Kidney (tissue), 14 donors: ENCODE results near the gene SMIM24. TPM values are rescaled to one million over a fixed set of nuclear protein-coding genes. Genes with fewer than 3 reads are reported as not detected.
A peak's percentile ranks its signal among the peaks of the same experiment; 100 is the strongest.

Experiments
- DNase-seq, 5 donors: peaks; one replicate each; pipeline ENCODE4 v3.0.0-alpha.2; 2013 to 2020
- FAIRE-seq: peaks from 2 replicates; lab custom pipeline; 2012; peaks lifted over from hg19 to GRCh38; lab: Jason Lieb, UNC
- H3K27ac ChIP-seq, 2 donors: one replicate each; pipeline ENCODE4 v1.7.0; 2013; ENCODE audit warnings: low read depth in 2 of 2, low read length in 2 of 2, inconsistent platforms in 1 of 2
- H3K27me3 ChIP-seq: one replicate; pipeline ENCODE4 v1.7.1; 2013; ENCODE audit warnings: low read length, inconsistent platforms; ENCODE audit not compliant: control insufficient read depth, insufficient read depth
- H3K36me3 ChIP-seq, 3 donors: one replicate each; pipeline versions ENCODE4 v1.7.0 to v1.7.1; 2013; ENCODE audit warnings: low read length in 3 of 3, control low read depth in 1 of 3, inconsistent platforms in 1 of 3; ENCODE audit not compliant: insufficient read depth in 3 of 3, control insufficient read depth in 2 of 3
- H3K4me1 ChIP-seq, 3 donors: one replicate each; pipeline versions ENCODE4 v1.7.0 to v1.7.1; 2013; ENCODE audit warnings: low read length in 3 of 3, inconsistent platforms in 1 of 3, low read depth in 1 of 3; ENCODE audit not compliant: control insufficient read depth in 2 of 3, insufficient read depth in 2 of 3
- H3K4me3 ChIP-seq, 3 donors: one replicate each; pipeline versions ENCODE4 v1.7.0 to v1.8.1; 2013; ENCODE audit warnings: low read length in 3 of 3, control low read depth in 1 of 3, inconsistent platforms in 1 of 3
- H3K9ac ChIP-seq, 3 donors: one replicate each; pipeline versions ENCODE4 v1.7.0 to v1.7.1; 2013; ENCODE audit warnings: low read length in 3 of 3, control low read depth in 1 of 3, inconsistent platforms in 1 of 3
- H3K9me3 ChIP-seq, 3 donors: one replicate each; pipeline versions ENCODE4 v1.7.0 to v1.7.1; 2013; ENCODE audit warnings: low read length in 3 of 3, control low read depth in 1 of 3, inconsistent platforms in 1 of 3; ENCODE audit not compliant: control insufficient read depth in 2 of 3, insufficient read depth in 1 of 3
- CTCF ChIP-seq: IDR thresholded peaks from 3 replicates; pipeline ENCODE4 v1.5.1; 2012; ENCODE audit warnings: mild to moderate bottlenecking, moderate library complexity, borderline replicate concordance; ENCODE audit not compliant: insufficient read depth; ENCODE audit errors: extremely low read depth
- intact Hi-C: fragments of 100-400 bp; cut with DNase I; formaldehyde crosslinking; loops from one replicate; pipeline ENCODE4 v1.11.1; 2022
- polyA plus RNA-seq: library from polyadenylated mRNA; stranded (reverse); fragments of 350-450 nt; fragmentation: Illumina TruSeq; extraction: RNeasy Lipid Tissue Mini Kit (QIAGEN cat#74804); gene quantifications from one replicate; pipeline ENCODE4 v1.2.3, GENCODE V29; 2014; ENCODE audit warnings: low read depth, low replicate concordance; ENCODE audit not compliant: insufficient read depth
- total RNA-seq: library from RNA; stranded (reverse); fragmentation: NEBNext Ultra II Directional; extraction: Animal tissue kit (Norgen Biotek cat#: 25700); gene quantifications from one replicate; pipeline ENCODE4 v1.2.1, GENCODE V29; 2021
- donor health status: control.
- donor health status: control.
- donor health status: control.
- donor health status: control.
- donor health status: control.
- donor health status: DM: yes; HTN: yes; CAD: no.
- donor health status: Normal renal cell carcinoma (clear cell type).

The SMIM24 gene
- total and polyA plus RNA-seq, 2 donors from 2014 or later = 49.8 to 1,108 TPM

DNA sequence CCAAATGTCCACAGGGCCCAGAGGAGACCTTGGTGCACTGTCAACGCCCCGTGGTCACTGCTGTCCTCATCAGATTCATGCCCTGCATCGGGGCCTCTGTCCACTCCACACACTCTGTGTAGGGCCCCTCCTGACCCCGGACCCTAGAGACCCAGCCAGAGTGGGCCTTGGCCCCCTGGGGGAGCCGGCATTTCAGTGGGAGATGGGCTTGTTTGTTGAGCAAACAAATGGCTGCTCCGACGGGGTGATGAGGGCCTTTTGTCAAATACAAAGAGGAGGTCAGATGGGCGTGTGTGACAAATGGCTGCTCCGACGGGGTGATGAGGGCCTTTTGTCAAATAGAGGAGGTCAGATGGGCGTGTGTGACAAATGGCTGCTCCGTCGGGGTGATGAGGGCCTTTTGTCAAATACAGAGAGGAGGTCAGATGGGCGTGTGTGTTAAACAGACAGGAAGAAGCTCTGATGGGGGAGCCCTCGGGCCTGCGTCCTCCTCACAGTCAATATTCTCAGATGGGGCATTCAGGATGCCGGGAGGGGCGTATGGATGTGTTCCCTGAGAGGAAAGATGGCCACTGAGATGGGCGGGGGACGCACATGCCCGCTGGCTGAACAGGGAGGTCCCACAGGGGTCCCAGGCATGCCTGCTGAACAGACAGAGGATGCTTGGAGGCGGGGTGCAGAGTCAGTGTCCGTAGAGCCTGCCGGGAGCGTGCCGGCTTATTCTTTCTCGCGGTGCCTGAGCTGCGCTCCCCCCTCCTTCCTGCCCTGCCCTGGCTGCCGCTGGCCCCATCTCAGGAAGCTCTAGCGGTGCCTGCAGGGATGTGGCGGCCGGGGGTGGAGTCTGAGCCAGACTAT is 36.3 kb downstream of the SMIM24 start:
- H3K9me3 ChIP-seq = no peaks in the 10 kb centered on the region
- peak overlapping the region in 1 of 2 donors; percentile 66 for H3K27ac ChIP-seq
- no peaks in the 10 kb centered on the region for H3K27me3 ChIP-seq
- no peak overlapping the region for H3K9ac ChIP-seq
- no peak for TF ChIP-seq CTCF
- FAIRE-seq (no peak), DNase-seq (peak in 4 of 5 donors; percentile 76 to 86 (median 80))
- no peak overlapping the region for H3K4me3 ChIP-seq
- H3K36me3 ChIP-seq = peaks cover 4 to 23% (median 8%) of the 10 kb centered on the region in 3 donors
- H3K4me1 ChIP-seq = peaks cover 0 to 13% (median 4%) of the 10 kb centered on the region in 3 donors
- intact Hi-C loops = no loop called here

DNA sequence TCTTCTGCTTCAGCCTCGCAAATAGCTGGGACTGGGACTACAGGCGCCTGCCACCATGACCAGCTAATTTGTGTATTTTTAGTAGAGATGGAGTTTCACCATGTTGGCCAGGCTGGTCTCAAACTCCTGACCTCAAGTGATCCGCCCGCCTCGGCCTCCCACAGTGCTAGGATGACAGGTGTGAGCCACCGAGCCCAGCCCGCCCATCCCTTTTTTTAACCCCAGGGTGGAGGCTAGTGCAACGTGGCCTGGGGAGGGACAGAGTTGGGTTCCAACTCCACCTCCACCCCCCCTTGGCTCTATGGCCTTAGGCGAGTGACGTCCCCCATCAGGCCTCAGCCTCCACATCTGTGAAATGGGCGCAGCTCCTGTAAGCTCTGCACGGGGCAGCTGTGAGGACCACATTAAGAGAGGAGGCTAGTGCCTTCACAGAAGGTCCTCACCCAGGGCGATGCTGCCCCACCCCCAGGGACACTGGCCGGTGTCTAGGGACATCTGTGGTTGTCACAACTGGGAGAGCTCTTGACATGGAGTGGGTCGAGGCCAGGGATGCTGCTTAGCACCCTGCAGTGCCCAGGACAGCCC is 37.7 kb downstream of the SMIM24 start:
- no peak for DNase-seq
- Histone ChIP-seq H3K4me1 (peaks cover 0 to 13% (median 4%) of the 10 kb centered on the region in 3 donors), H3K4me3 (no peak overlapping the region), H3K9ac (no peak overlapping the region), H3K27ac (no peak overlapping the region), H3K36me3 (peaks cover 4 to 24% (median 8%) of the 10 kb centered on the region in 3 donors), H3K27me3 (no peaks in the 10 kb centered on the region), H3K9me3 (no peaks in the 10 kb centered on the region)
- FAIRE-seq = no peak
- no peak for TF ChIP-seq CTCF
- intact Hi-C loops = no loop called here

DNA sequence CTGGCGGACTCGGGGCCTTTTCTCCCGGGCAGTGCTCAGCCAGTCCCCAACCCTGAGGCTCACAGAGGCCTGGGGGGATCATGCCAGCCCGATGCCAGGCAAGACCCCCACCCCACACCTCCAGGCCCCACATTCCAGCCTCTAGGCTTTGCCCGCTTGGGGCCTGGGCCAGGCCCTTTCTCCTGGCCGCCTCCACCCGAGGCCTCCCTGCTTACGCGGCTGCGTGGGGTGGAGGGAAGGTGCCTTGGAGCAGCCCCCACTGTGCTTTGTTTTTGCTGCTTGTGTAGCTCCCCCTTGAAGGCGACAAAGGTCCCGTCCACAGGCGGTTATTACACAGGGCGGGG is 38.4 kb downstream of the SMIM24 start:
- H3K4me3 ChIP-seq = no peak overlapping the region
- H3K9me3 ChIP-seq = no peaks in the 10 kb centered on the region
- no peak for DNase-seq
- FAIRE-seq = no peak
- H3K27me3 ChIP-seq = no peaks in the 10 kb centered on the region
- no peak for TF ChIP-seq CTCF
- peaks cover 0 to 13% (median 4%) of the 10 kb centered on the region in 3 donors for H3K4me1 ChIP-seq
- H3K27ac ChIP-seq = peak overlapping the region; percentile 22 to 41
- intact Hi-C loops = no loop called here
- H3K36me3 ChIP-seq = peaks cover 4 to 22% (median 8%) of the 10 kb centered on the region in 3 donors
- H3K9ac ChIP-seq = peak overlapping the region in 1 of 3 donors; percentile 34
